GM18511 (cell line): Measurements from ENCODE around the gene FGF14.

Experiments used
- ATAC-seq: cut with Tn5 transposase; IDR thresholded peaks from one replicate; pipeline ENCODE4 v1.9.1; 2021; ENCODE audit warnings: mild to moderate bottlenecking, moderate library complexity; ENCODE audit not compliant: unreplicated experiment

Gene FGF14

DNA sequence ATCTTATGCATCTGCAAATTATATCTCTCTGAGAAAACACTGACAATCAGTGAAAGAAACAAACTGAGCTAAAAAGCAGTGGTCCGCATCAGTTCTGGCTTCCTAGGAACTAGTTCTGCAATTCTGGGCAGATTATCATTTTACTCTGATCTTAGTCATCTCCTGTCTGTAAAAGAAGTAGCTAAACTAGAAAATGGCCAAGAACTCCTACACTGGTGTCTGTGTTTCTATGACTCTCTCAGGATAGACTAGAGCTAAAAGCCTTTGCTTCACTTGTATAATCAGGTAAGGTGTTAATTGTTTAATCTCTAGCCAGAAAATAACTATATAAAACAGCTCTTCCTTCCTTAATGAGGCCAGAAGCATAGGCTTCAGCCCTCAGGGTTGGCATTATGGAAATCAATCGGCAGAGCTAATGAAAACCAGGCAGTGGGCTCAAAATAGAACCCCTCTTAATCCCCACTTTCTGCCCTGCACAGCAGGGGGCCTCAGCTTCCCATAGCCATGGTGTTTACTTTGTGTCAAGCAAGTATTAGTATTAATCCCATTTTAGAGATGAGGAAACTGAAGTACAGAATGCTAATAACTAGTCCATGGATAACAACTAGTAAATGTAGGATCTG lies 459.2 kb downstream of the FGF14 start:
- ATAC-seq = no peak

DNA sequence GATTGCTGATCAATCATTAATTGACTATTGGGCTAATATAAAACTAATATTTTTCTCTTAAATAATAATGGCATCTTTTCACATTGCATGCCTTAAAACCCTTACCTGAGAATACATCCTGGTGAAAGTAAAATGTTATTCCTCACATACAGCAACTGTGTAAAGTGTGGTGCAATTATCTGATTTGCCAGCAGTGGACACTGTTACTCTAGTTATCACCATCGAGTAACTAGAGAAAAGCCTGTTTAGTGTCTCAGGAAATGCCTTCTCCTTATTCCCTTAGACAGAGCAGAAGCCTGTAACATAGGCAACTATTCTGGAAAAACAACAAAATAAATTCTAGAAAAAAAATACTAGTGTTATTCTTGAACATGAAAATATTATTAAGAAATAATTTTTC lies 459.8 kb downstream of the FGF14 start:
- peak; percentile 70 for ATAC-seq

DNA sequence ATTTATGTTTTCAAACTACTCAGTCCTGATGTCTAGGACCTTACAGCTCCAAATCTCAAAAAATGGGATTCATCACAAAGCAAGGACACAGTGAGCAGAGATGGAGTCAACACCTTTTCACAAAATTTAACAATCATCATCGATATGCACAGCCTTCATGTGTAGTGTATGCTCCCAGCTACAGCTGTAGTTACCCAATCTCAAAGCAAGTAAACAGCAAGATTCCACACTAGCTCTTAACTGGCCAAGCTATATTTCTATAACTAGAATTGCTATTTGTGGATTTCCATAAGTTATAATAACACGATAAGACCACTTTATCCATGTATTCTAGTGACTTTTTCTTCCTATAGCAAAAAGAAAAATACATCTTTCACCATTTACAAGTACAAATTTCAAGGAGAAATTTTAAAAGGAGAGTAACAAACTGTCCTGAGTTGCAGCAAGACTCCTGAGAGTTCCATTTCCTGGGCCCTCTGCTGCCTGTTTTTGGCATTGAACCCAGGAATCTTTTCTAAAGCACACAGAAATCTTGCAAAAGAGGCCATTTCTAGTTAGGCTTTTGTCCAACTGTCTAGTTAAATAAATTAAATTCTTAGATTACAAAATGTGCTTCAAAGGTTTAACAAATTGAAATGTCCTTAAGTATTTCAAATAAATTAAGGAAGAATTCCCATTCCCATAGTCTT lies 460.6 kb downstream of the FGF14 start:
- no peak for ATAC-seq

DNA sequence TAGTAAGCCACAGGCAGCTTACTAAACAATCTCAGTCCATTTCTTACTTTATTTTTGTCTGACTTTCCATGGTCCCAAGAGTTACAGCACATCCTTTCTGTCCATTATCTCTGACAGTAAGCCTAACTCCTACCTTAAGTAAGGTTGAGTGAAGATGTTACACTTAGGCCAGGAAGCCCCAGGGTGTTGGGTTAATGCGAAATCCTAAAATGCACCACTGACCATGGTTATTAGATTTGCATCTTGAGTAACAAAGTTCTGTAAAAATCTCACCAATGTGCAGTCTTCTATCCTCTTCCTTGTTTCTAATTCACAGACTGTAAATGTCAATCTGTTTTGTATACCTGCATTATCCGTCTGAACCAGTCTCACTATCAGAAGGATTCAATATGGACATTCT lies 462.5 kb downstream of the FGF14 start:
- ATAC-seq = no peak

DNA sequence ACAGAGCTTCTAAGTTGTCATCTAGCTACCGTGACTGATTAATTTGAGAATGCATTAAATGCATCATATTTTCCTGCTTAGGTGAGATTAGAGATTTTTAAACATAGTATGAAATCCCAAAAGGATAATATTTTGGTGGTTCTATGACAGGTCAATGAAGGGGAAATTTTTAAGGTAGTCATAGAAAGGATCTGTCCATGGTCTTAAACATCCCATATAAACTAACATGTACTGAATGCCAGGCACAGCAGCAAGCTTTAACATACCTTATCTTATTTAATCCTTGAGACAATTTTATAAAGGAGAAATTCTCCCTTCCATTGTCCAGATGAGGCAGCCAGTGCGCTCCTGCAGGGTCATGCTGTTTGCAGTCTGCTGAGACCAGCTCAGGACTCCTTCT lies 466.0 kb downstream of the FGF14 start:
- ATAC-seq = no peak

DNA sequence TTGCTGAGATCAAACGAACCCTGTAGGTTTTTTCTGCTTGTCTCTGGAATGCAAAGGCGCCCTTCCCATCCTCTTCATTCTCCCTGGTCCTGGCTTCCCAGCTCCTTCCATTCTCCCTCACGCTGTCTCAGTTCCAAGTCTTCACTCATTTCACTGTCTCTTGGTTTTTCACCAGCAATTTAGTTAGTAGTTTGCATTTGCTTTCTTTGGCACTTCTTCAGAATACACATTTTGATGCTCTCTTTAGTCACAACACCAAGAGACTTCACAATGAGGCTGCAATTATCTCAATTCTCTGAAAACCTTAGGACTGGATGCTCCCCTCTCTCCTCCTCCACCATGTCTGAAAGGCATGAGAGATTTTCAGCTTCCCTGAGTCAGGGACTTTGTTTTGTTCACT lies 470.7 kb downstream of the FGF14 start:
- no peak for ATAC-seq

DNA sequence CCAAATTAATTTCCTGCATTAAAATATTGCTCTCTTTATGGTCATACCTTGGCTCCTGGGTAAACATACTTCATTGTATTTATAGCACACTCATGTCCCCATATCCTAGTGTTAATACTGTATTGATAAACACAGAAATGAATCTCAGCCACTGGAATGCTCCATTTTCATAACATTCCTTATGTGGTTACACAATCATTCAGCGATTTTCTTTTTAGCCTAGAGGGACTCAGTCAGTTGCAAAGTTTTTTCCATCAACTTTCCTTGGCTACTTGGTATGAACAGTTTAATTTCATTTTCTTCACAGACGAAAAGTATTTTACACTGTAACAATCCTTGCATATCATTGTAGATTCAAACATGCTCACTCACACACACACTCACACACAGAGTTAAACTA lies 471.5 kb downstream of the FGF14 start:
- no peak for ATAC-seq

DNA sequence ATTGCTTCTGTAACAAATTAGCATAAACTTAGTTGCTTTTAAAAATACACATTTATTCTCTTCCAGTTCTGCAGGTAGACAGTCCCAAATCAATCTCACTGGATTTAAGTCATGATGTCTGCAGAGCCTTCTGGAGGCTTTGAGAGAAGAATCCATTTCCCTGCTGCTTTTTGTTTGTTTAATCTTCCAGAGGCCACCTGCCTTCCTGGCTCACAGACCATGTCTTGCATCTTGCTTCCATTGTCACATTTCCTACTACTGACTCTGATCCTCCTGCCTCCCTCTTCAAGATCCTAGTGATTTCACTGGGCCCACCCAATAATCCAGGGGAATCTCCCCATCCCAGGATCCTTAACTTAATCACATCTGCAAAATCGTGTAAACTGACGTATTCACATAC lies 476.1 kb downstream of the FGF14 start:
- ATAC-seq = no peak

DNA sequence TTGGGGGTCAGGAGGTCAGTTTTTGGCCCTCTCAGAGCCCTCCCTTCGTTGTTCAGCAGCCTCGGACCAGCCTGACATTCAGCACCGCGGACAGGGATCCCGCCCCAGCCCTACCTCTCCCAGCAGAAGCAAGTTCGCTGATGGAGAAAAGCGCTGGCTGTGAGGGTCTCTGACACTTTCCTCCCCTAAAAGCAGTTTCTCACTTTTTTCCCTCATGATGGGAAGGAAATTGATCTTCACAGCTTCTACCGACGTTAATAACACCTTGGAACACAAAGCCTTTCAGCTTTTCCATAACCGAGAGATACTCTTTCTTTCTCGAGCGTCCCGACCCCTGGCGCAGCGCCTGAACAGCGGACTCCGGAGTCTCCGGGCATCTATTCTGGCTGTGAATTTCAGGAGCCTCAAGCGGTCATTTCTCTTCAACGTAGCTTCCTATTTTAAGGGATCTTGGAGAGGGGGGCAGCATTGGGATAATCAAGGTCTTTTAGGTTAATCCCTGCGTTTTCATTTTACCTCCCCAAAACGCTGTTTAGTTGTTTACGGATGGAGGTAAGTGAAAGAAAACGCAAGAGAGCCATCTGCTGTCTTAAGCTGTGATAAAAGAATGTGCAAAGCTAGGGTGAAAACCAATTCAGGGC lies 482.2 kb downstream of the FGF14 start:
- ATAC-seq = no peak

DNA sequence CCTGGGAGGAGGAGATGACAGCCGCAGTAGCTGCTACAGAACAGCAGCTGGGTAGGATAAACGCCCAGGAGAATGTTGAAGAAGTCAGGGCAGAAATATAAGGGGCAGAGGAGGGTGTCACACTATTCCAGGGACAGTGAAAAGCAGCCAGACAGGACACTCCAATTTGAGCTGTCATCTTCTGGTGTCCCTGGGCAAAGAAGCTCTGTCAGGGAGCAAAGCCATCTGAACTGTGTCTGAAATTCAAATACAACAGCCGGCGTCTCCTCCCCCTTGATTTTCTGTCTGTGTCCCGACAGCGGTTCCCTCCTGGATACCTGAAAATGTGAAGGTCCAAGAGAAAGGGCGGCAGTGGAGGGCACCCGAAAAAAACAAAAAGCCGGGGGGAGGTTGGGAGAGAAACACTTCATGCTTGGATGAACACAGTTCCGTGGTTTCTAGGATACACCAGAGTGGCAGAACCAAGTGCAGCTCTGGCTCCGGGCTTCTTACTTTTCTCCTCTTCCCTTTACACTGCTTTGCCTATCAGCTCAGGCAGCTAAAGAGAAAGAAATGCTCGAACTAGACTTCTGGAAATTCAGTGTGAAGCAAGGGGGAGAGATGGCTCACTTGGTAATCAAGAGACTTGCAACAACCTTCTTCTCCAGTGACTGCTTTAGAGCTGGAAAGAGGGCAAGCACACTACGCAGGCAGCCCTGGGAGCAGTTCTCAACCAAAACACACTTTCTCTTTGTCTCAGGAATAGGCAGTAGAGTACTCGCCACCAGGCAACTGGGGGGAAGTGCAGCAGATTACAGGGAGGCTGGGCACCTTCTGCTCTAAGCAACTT lies 483.8 kb downstream of the FGF14 start:
- ATAC-seq = no peak

DNA sequence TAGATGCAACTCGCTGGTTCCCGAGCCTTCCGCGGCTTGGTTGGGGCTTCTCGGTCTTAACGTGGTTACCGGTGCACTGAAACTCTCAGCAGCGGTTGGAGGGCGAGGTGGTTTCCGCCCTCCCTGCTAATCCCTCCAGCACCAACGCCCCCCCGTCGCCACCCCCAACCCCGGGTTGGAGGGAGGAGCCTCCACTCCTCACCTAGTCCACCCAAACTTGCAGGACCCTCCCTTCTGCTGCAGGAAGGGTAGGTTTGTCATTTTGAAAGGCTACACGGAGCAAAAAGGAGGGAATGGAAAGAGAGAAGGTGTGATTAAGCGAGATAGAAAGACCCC lies 484.4 kb downstream of the FGF14 start:
- ATAC-seq = no peak

DNA sequence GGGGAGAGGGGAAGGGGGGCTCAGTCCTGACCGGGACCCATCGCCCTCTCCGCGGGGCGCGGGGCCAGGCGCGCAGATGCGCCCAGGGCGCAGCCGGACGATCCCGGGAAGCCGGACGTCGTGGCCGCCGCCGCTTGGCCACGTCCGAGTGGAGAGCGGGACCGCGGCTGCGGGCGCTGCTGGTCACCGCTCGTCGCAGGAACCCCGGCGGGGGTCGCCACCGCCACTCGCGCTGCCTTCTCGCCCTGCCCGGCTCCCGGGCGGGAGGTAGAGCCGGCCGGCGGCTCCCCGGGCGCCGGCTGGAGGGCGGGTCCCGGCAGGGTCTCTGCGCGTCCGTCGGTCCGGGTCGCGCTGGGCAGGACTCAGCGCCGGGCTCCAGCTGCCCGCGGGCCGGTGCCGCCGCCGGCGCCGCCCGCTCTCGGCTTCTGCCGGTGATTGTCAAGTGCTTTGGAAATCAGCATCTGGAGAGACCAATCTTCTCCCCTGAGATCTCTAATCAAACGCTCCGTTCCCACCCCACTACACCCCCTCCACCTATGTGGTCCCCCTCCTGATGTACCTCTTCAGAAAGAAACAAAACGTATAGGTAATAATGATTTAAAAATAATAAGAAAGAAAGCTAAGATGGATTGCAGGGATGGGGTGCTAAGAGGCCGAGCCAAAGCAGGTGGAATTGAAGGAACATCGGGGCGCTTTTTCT lies 484.9 kb downstream of the FGF14 start:
- ATAC-seq = no peak

DNA sequence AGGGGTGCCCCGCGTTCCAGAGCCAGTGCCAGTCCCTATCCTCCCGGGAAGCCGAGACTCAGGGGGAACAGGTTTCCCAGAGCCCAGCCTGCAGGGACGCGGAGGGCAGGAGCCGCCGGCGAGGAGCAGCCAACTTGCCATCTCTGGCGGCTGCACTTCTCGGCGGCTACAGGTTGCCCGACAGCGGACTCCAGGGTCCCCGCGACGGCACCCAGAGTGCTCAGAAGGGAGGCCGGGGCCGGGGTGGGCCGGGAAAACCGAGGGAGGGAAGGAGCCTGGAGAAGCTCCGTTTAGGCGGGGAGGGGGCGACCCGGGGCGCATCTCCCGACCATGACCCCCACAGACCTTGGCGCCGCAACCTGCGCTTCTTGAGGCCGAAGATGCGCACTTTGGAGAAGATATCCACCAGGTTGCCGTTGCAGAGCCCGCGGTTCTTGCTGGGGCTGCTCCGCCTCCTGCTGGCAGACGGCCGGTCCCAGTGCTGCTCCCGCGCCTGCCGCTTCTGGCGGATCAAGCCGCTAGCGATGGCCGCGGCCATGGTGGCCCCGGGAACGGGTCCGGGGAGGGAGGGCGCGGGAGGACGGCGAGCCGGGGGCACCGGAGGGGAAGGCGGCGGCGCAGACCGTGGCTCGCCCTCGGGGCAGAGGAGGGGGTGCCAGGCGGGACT lies 485.6 kb downstream of the FGF14 start:
- no peak for ATAC-seq

DNA sequence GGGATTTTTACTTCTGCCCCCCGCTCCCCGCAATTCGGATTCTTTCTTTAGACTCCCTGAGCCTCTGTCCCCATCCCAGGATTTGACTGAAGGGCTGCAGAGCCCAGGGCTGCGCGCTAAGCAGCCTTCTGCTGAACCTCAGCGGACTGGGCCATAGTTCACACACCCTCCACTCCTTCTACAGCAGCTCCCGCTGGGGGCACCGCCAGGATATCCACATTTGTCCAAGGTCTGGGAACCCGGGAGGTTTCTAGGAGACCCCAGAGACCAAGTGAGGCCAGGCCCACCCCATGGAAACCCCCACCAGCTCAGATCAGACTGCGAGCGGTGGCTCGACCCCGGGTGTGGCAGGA lies 486.1 kb downstream of the FGF14 start:
- no peak for ATAC-seq

DNA sequence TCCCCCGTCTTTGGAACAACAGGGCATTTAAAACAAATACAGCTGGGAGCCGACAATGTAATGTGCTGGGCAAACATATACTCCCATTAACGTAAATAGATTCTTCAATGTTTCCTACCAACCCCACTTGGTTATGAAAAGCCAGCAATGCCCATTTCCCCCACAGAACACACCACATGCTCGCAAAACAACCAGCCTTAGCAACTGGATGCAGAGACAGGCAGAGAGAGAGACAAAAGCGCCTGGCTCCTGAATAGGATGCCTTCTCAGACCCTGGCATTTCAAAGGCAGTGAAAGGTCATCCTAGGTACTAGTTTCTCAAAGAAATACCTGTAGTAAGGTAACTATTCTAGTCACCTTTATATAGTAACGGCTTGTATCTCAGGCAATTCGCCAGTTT lies 486.5 kb downstream of the FGF14 start:
- ATAC-seq = no peak

DNA sequence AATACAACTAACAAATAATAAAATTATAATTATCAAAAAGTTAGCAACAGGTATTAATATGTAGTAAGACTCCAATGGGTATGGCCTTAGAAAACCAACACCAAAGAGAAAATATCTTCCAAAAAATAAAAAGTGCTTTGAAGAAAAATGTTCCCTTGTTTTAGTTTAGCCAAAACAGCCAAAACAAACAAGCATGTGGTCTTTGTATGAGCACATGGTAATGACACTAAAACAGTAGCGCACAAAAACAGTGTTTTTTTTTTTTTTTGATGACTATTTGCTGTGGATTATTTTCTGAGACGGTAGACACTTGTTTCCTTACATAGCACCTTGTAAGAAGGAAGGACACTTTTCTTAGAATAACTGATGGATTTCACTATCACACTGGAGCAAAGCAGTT lies 490.1 kb downstream of the FGF14 start:
- ATAC-seq = no peak

DNA sequence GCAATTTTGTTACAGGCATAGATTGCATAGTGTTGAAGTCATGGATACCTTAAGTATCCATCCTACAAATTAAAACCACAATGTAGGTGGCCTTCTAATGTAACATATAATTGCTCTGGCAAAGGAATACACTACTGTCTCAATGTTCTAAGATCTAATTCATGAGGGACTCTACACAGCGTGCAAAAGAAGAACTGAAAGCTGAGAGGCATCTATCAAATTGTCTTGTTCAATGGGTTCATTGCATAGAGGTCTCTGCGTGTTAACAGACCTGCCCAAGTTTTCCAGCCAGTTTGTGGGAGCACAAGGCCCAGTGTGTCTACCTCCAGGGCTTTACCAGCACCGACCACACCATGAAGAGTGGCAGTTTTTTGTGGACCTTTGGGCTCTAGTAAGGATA lies 498.0 kb downstream of the FGF14 start:
- no peak for ATAC-seq

DNA sequence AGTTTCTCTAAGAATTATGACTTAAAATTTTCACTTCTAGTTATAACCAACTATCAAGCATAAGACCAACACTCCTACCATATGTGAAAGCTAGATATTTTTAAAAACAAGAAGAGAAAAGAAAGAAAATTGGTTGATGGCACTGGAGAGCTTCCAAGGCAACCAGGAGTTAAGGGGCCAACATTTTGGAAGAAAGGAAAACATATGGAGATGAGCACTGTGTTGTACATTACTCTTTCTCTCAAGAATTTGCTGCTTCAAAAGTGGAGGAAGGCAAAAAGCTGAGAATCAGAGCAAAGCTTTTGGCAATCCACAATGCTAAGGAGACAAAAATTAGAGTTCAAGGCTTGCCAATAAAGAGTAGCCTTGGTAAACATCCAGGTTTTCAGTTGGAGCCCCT lies 503.2 kb downstream of the FGF14 start:
- ATAC-seq = no peak

DNA sequence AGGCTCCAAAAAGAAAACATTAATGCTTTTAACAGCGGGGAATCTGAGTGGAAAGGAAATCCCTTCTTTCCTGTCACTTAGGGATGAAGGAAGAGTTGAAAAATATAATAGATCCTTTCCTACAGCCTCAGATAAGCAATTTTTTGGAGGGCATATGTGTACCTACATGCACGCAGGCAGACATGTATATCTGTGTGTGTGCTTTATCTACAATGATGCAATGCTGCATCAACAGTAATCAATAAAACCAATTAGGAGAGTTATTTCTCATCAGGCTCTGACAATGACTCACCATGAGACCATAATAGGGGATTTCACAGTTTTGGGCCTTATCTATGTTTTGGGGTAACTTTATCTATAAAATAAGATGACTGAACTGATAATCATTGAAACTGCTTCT lies 505.3 kb downstream of the FGF14 start:
- ATAC-seq = no peak

DNA sequence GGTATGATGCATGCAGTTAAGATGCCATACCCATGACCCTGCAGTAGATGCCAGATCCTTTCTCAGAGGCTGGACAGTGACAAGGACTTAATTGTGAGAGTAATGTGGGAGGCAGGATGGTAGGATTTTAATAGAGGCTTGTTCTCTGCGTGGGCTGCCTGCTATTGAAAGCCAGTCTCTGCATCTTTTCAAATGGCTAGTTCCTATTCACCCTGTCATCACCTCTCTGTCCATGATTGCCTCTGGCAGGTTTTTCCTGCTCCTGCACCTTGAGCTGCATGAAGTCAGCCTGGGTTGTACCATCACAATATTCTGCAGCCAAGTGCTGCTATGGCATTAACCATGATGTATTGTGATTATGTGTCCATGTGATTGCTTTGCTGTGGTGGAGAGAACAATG lies 508.8 kb downstream of the FGF14 start:
- ATAC-seq = no peak

DNA sequence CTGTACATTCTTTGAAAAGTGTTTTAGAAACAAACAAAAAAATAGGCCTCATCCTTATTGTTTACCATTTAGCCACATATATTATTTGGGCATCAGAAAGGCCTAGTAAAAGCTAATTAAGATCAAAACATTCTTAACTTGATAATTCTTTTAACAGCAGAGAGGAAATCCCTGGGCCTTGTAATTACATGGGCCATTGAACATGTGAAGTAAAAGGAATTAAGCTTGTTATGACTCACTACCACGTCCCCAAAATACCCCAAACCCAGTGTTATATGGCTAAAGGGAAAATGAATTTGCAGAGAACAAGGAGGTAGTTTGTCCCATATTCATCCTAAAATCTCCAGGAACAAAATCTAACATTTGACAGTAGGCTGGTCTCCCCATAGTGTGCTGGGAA lies 509.6 kb downstream of the FGF14 start:
- ATAC-seq = no peak
